HG03280 (cell line): ENCODE measurements around the gene POLL.
"Not testable (repeated sequence)": the region's sequence is repeated elsewhere in the genome, so short reads cannot be mapped to it uniquely, and the experiment has no call there.

Experiments used
- ATAC-seq: cut with Tn5 transposase; IDR thresholded peaks from one replicate; pipeline ENCODE4 v1.9.1; 2021; ENCODE audit warnings: mild to moderate bottlenecking, moderate library complexity; ENCODE audit not compliant: unreplicated experiment

POLL gene

DNA sequence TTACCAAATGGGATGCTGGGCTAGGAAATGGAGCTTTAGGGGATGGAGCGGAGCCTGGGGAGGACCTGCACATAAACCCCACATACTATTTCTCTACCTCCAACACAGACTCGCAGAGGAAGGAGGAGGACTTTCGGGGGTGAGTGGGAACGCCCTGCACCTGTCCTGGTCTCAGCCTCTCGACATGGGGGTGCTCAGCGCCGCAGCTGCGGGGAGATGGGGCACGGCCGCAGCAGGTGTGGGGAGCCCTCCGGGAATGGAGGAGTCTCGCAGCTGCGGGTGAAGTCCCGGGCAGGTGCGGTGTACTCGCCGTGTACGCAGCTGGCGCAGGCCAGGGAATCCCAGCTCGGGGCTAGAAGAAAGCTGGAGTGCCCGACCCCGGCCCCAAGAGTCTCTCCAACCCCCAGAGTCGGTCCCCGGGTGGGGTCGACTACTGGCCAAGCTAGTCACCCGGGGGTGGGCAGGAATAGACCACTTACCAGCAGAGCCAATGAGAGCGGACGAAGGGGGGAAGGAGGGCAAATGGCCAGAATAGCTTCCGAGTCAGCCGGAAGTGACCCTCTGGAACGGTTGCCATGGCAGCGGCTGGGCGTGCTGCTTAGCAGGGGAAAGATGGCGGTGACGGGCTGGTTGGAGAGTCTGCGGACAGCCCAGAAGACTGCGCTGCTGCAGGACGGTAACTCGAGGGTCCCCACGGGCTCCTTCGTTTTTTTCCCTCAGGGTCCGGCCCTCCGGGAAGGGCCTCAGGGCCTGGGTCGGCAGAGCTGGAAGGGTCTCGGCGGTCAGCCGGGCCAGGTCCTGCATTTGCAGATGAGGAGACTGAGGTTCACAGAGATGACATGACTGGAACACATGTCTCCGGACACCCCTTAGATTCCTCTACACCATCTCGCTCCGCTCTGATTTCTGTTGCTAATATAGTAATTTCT lies at the start of gene POLL, which contains the start of gene DPCD:
Gene POLL, minus strand, starts transcription at position 533 of the 929 bp plus-strand sequence. CDS start 897 bp downstream, outside the sequence.
Gene DPCD, plus strand, starts transcription at position 597 of the 929 bp plus-strand sequence. Its CDS starts 16 bp downstream, at position 613.
- peak; percentile 94 for ATAC-seq

DNA sequence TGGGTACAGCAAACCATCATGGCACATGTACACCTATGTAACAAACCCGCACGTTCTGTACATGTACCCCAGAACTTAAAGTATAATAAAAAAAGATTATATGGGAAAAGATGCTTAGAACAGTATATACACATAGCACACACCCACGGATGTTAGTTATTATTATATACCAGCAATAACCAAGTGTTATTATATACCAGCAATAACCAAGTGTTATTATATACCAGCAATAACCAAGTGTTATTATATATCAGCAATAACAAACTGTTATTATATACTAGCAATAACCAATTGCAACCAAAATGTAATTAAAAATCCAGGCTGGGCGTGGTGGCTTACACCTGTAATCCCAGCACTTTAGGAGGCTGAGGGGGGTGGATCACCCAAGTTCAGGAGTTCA lies 45.5 kb upstream of the POLL start:
- not testable (repeated sequence) for ATAC-seq

DNA sequence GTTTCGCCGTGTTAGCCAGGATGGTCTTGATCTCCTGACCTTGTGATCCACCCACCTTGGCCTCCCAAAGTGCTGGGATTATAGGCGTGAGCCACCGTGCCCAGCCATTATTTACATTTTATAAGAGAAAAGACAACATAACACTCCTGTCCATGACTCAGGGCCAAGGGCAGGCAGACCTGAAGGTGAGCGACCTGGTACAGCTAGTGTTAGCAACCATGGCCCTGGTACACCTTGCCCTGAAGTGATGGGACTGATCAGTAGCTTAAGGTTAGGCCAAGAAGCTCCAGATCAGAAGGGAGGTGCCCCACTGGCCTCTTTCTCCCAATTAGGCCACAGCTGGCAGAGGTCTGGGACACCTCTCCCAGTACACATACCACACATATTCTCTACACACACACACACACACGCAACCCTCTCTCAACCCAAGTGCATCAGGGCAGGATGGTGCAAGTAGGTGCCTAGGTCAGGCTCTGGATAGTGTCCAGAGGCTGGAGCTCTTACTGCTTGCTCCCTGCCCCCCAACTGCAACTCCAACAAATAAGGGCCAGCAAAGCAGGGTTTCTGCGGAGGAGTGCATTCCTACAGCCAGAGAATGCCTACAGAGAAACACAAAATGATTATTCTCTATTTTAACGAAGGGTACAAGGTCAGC lies 43.9 kb upstream of the POLL start:
- ATAC-seq: no peak

DNA sequence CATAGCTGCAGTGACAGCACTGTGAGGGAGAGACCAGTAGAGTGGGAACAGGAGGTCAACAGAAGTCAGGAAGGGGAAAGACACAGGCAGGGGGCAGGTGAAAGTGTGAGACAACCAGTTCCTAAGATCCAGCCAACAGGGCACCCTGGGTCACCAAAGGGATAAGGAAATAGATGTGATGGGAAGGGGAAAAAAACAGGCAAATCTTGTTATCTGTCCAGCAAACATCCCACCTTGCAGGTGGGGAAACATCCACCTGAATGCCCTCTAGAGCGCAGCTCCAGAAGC lies 42.5 kb upstream of the POLL start:
- no peak for ATAC-seq

DNA sequence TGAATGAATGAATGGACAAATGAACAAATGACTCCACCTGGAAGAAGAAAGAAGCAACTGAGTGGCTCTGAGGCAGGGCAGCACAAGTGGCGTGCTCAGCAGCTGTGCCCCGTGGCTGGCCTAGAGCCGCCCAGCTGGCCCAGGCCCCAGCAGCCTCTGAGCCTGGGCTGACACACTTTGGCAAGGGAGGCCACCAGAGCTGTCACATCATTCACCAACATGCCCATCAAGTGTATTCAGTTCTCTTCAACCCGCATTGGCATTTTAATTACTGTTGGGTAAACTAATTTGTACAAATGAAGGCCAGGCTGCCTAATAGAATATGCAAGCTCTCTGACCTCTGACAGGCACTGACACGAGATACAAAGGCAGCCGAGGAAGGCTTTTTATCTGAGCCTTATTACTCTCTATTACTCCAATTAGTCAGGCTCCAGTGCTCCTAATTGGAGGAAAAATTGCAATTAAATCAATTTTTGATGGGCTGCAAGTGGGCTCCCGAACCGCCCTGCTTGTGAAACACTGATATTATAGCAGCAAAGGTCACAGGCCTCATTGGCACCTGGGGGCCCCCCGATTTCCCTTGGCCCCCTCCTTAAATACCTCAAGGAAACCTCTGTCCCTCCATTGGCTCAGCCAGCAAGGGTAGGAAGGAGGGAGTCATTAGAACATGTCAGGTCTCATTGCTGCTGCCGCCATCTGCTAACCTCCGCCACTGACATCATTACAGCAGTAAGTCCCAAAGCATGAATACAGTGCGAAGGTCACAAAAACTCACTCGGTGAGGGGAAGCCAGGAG lies 42.0 kb upstream of the POLL start:
- ATAC-seq: no peak

DNA sequence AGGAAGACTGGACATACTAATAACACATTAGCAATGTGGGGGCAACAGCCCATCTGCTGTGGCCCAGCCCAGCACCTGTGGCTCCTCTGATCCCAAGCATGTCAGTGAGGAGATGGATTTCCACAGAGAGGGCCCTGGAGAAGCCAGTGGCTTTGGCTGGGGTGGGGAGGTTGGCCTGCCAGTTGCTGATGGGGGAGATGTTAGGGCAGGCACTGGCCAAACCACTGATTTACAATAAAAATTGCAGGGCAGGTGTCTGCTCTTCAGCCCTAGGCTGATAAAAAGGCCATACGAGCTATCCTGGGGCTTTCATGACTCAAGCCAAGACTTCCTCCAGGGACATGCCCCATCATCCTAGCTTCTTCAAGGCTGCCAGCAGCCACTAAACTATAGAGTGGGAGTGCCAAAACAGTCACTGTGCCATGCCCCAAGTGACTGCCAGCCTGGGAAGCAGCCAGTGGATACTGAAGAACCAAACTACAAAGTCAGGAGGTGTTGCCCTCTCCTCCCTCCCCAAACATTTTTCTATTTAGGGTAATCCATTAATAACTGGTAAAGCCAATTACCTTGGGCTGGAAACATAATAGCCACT lies 37.9 kb upstream of the POLL start:
- no peak for ATAC-seq

DNA sequence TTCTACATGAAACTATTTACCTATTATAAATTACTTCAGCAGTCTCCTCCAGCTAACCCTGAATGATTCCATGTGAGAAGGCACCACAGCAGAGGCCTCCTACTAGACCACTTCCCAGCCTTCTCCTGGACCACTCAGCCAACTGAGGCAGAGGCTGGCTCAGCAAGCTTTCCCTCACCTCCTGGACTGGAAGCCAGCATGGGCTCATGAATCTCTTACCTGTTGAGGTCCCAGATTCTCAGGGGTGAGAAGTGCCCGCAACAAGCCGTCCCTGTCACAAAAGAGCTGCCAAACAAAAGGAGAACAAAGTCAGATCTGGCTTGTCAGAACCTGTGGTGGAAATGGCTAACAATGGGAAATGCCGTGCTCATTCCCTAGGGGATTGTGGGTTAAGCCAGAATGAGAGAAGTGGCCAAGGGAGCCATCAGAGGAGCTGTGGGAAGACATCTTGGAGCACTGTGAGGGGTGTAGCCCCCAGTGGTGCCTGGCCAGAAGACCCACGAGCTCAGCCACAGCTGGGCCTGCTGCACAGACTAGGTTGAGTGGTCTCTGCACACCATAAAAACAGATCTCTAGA lies 36.6 kb upstream of the POLL start:
- ATAC-seq: no peak

DNA sequence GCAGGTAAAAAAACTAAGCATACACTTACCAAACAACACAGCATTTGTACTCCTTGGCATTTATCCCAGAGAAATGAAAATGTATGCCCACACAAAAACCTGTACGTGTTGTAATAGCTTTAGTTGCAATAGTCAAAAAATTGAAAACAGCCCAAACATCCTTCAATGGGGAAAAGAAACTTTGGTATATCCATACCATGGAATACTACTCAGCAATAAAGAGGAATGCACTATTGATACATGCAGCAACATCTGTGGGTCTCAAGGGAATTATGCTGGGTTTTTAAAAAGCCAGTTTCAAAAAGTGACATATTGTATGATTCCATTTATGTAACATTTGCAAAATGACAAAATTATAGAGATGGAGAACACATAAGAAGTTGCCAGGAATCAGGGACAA lies 35.5 kb upstream of the POLL start:
- no peak for ATAC-seq

DNA sequence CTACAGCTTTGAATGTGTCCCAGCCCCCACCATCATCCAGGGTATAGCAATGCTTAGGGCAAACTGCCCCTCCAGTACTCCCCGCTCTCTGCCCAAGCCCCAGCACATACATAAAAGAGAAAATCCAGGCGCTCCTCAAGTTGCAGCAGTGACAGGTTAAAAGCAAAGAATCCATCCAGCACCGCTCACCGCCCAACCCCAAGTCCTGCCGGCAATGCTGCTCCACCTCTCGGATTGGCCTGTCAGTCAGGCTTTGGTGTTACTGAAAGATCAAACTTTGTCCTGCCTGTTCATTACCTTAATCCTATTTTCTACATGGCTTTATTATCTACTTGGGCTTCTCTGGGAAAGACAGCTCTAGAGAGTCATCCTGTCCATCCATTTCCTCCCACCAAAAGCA lies 31.9 kb upstream of the POLL start:
- no peak for ATAC-seq

DNA sequence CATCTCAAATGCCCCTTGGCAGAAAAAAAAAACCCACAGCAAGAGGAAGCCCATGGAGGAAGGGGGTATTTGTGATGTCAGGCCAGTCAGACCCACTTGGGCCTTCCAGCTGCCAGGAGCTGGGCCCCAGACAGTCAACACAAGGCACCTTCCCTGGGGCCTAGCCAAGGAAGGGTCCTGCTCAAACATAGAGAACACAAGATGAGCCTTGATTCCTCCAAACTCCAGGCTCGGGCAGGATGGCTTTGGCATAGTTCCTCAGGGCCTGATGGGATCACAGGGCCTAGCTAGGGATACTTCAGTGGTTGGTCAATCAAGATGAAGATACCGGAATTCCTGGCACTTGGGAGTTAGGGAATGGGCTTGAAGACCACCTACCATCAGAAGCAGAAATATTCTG lies 30.8 kb upstream of the POLL start:
- no peak for ATAC-seq

DNA sequence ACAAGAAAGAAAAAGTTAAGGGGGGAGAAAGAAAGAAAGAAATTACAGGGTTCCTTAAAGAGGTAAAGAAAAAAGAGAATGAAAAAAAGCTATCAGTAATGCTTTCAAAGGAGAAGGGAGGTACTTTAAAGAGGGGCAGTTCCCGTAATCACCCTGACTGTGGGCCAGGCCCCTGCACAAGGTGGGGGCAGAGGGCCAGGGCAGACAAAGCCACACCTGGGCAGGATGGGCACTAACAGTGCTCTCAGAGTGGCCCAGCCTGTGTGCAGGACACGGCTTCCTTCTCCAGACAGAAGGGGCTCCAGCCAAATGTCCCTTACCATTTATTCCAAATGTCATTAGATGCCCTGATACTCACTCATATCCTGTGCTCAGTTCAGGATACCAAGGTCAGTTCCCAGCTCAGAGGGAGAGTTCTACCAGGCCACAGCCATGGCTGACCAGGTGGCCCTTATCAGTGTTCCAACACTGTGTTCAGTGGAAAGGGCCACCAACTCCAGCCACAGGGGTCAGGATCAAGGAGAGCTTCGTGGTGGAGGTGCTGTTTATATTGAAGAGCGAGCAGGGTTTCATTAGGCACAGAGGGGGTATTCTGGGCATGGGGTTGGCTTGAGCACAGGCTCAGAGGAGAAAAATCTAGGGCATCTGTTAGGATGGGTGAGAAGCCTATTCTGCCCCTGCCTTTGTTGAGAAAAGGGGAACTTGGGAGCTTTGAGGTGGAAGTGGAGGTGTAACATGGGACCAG lies 29.9 kb upstream of the POLL start:
- ATAC-seq: no peak

DNA sequence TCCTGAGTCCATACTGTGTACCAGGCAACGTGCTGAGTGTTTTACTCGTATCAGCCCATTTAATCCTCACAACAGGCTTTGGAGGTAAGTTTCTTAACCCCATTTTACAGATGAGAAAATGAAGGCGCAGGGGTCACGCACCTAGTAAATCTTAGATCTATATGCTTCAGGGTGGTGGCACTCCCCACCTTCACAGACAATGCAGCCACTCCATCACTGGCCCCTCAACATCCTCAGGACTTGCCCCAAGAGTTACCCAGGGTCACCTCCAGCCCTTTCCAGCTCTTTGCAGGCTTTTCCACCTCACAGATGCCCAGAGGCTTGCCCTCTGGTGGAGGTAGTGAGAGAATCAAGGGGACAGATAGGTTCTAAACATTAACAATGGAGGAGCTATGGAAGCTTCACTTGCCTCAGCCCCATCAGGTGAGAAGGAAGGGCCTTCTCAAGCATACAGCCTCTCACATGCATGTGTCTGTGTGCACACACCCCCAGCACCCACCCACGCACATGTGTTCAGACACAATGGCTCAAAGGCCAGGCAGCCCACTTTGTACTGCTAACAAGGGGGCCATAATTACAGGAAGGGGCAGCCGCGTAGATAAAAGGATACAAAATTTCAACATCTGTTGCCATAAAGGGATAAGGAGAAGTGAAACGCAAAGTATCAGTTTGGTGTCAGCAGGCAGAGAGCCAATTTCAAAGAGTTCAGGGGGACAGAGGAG lies 29.2 kb upstream of the POLL start:
- ATAC-seq: no peak

DNA sequence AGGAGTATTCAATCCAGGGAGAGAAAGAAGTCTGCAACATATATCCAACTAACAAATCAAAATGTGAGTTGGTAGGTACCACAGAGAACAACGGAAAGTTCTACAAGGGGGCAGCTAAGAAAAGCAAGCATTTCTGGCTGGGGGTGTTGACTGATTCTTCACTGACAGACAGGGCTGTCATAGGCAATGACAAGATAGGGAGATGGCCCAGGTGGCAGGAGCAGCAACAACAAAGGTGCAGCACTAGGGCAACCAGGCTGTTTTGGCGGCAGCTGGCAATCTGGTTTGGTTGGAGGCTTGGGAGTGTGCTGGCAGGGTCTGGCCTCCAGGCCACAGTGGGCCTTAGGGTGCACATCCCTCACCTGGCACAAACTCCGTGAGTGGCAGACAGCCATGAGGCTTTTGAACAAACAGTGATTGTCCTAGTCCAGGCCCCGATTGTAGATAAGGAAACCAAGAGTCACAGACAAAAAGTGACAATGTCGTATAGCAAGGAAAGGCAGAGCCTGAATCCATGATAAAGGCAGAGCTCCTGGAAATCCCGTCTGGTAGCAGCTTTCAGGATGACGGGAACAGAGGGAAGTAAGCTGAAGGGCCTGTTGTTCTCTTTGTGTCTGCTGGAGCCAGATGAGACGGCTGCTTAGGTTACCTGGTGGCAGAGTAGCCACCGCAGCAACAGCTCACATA lies 28.5 kb upstream of the POLL start:
- no peak for ATAC-seq

DNA sequence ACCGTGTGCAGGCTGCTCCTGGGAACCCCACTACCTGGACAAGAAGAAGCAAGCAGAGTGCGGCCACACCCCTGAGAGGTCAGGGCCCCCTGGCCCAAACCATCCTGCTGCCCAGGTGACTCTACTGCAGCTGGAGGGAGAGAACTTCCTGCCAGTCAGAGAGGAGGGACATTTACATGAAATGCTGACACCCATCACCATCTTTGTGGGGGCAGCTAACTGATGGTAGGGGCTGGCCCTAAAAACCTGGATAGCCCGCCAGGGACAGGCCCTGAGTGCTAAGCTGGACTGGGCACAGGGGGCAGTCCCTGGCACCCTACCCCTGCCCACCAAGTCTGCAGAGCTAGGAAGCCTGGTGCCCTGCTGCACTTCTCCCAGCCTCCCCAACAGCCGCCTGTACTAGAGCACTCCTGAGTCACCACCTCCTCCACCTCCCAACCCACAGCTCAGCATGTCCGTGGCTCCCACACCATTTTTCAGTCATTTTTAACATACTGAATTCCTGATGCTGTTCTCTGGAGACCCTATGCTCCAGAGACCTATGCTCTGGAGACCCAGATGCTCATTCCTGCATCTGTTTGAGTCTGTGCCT lies 27.6 kb upstream of the POLL start:
- no peak for ATAC-seq

DNA sequence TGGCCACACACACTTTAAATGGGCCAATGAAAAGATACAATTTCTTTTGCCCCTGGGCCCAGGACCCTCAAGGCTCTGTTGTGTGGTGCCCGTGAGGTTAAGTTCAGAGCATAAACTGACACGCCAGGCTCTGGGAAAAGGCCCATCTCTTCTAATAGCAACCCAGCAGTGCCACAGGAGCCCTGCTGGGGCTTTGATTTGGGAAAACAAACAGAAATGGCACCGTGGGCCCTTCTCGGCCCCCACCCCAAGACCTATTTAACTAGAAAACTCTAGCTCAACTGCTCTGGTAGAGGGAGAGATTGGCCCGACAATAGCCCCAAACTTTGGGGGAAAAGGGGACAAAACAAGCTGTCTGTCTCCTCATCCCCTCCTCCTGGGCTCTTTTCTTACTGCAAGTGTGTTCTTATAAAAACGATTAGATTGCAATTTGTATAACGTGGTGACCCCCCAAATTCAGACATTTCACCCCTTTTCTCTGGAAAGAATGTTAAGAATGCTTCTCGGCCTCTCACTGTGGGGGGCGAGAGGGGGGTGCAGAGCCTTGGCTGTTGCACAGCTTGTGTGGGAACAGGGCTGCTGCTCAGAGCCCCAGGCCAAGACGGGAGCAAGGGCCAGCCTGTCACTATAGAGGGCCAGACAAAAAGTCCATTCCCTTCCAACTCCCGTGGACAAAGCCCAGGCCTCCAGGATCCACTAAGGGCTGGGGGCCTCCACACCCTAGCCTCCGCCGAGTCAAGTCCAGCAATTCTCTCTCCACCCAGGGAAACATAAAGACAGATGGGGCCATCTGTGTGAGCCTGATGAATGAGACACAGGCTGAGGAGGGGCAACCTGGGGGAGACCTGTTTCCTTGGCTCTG lies 26.8 kb upstream of the POLL start:
- ATAC-seq: no peak

DNA sequence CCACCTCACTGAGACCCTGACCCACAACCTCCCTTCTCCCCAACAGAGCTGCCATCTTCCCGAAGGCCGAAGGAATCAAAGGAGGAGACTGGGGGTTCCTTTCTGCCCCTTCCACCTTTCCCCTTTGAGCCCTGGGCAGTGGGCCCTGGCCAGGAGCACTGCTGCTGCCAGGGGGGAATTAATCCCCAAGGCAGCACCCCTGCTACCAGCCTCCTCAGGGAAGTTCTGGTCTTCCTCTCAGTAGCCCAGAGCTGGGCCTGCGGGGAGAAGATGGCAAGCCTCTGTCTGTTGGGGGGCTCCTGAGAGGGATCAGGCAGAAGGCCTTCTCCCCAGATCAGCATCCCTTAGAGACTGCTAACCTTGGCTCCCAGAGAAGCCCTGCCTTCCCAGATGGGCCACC lies 25.6 kb upstream of the POLL start:
- no peak for ATAC-seq

DNA sequence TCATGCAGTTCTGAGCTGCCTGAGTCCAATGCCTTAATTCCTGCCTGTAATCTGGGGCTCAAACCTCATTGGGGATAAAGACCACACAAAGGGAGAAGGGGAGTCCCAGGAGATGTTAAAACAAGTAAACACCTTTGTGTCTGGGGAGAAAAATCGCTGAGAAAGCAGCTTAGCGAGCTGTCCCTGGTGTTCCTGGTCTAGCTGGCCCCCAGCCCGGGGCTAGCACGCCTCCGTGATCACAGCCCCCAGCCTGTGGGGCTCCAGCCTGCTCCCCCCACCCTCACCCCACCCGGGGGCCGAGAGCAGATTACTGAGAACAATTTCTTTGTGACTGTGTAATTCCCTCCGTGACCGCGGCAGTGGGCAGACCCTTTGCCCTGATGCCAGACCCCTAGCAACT lies 24.8 kb upstream of the POLL start:
- no peak for ATAC-seq

DNA sequence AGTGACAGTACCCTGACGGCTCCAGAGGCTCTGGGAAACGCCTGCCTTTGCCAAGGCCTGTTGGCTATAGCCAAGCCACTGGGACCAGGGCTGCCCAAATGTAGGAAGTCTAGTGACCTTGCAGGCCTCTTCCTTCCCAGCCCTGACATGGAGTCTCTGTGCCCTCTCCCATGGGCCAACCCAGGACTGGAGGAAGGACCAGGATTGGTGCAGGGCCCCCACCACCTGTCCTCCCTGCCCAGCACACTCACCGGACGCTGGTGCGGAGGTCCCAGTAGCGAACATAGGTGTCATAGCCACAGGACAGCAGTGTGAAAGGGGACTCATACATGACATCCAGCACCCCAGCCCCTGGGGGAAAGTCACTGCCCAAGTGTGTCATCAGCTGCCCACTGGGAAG lies 24.0 kb upstream of the POLL start:
- no peak for ATAC-seq
